Transverse colon (tissue), 4 donors: Measurements from ENCODE around the gene FSTL3. TPM values are rescaled to one million over a fixed set of nuclear protein-coding genes. Genes with fewer than 3 reads are reported as not detected.

Source experiments
- DNase-seq: peaks from one replicate; pipeline ENCODE4 v3.0.0-alpha.2; 2019
- H3K27ac ChIP-seq, 4 donors: fragments of 200-600 bp; sonication (generic); 2 replicates each; pipeline ENCODE4 v1.5.1; 2016 to 2018; ENCODE audit warnings: inconsistent platforms in 4 of 4
- H3K27me3 ChIP-seq: fragments of 200-600 bp; sonication (generic); 2 replicates; pipeline ENCODE4 v1.5.1; 2017; ENCODE audit warnings: inconsistent platforms
- H3K36me3 ChIP-seq, 4 donors: fragments of 200-600 bp; sonication (generic); 2 replicates each; pipeline ENCODE4 v1.5.1; 2017 to 2019; ENCODE audit warnings: inconsistent platforms in 4 of 4
- H3K4me1 ChIP-seq, 4 donors: fragments of 200-600 bp; sonication (generic); 2 replicates each; pipeline ENCODE4 v1.5.1; 2017 to 2020; ENCODE audit warnings: inconsistent platforms in 4 of 4
- H3K4me3 ChIP-seq, 4 donors: fragments of 200-600 bp; sonication (generic); 1 replicate in 1 of 4; 2 replicates in 3 of 4; pipeline versions ENCODE4 v1.5.1 to v1.6.1; 2017 to 2019; ENCODE audit warnings: inconsistent platforms in 4 of 4
- H3K9me3 ChIP-seq, 2 donors: fragments of 200-600 bp; sonication (generic); 2 replicates each; pipeline ENCODE4 v1.5.1; 2017 to 2019; ENCODE audit warnings: inconsistent platforms in 2 of 2
- CTCF ChIP-seq, 5 experiments: fragments of 200-600 bp in 3 of 5; fragments of 450-650 bp in 2 of 5; sonication (generic) in 3 of 5; IDR thresholded peaks; 1 replicate in 2 of 5; 2 replicates in 3 of 5; pipeline ENCODE4 v1.5.1; 2016 to 2017; ENCODE audit warnings: antibody characterized with exemption in 5 of 5, inconsistent platforms in 3 of 5, mild to moderate bottlenecking in 2 of 5, moderate library complexity in 1 of 5
- EP300 ChIP-seq: sonication (generic); formaldehyde crosslinking; IDR thresholded peaks from one replicate; pipeline ENCODE4 v1.6.1; 2017; ENCODE audit warnings: antibody characterized with exemption, low read depth
- POLR2A ChIP-seq: fragments of 450-650 bp; IDR thresholded peaks from one replicate; pipeline ENCODE4 v1.6.1; 2016; ENCODE audit warnings: antibody characterized with exemption, mild to moderate bottlenecking, moderate library complexity
- POLR2AphosphoS5 ChIP-seq, 3 donors: sonication (generic); formaldehyde crosslinking; IDR thresholded peaks; one replicate each; pipeline ENCODE4 v1.6.1; 2016; ENCODE audit warnings: antibody characterized with exemption in 3 of 3
- WGBS, 2 donors: methylation state at CpG; one replicate each; pipeline ENCODE4 v1.1.5; 2018; ENCODE audit warnings: low coverage in 1 of 2; 5-methylcytosine and 5-hydroxymethylcytosine counted together
- in situ Hi-C, 4 donors: fragments of 200-750 bp; cut with MboI; loops; one replicate each; pipeline versions ENCODE4 v1.15.0 to v1.15.1; 2017; ENCODE audit warnings: low sequenced_read_pairs in 3 of 4, low pct_ligation_motif_present in 1 of 4, low pct_unique_long_range_greater_than_20kb in 1 of 4
- intact Hi-C: fragments of 100-400 bp; cut with DNase I; formaldehyde crosslinking; loops from one replicate; pipeline ENCODE4 v1.15.1; 2023; ENCODE audit warnings: low total_unique reads
- total RNA-seq, 4 donors: library from RNA; depleted of rRNA; stranded (reverse); fragments of >200 nt; gene quantifications; one replicate each; pipeline ENCODE4 v1.1.0, GENCODE V29; 2016

The FSTL3 gene
- total RNA-seq, 4 donors from 2014 or later: 14.1 to 37.9 (median 31.2) TPM

- H3K4me1 ChIP-seq: no peaks in the 10 kb centered on the region
- H3K27me3 ChIP-seq: no peaks in the 10 kb centered on the region
- no peak for DNase-seq
- WGBS, 2 donors: 87 to 100% methylated on average over 4 to 50 of the region's 52 CpGs
- H3K27ac ChIP-seq: no peak overlapping the region
- no peak overlapping the region for H3K4me3 ChIP-seq
- TF ChIP-seq EP300 (no peak), POLR2AphosphoS5 (IDR thresholded peaks at IDR 0.05) (no peak), CTCF (IDR thresholded peaks at IDR 0.05) (no peak), POLR2A (no peak)
- intact Hi-C loops (no loop called here), in situ Hi-C loops (no loop called here)
- peaks cover 0 to 39% (median 23%) of the 10 kb centered on the region in 4 donors for H3K36me3 ChIP-seq
- no peaks in the 10 kb centered on the region for H3K9me3 ChIP-seq
Measured at GRCh38 chr19:647566-648284, 28.5 kb upstream of the FSTL3 start.

- Histone ChIP-seq H3K36me3 (peaks cover 0 to 39% (median 23%) of the 10 kb centered on the region in 4 donors), H3K4me3 (no peak overlapping the region), H3K27ac (no peak overlapping the region), H3K27me3 (no peaks in the 10 kb centered on the region), H3K9me3 (no peaks in the 10 kb centered on the region), H3K4me1 (no peaks in the 10 kb centered on the region)
- no peak for DNase-seq
- TF ChIP-seq POLR2AphosphoS5 (IDR thresholded peaks at IDR 0.05) (no peak), POLR2A (no peak)
- intact Hi-C loops (no loop called here), in situ Hi-C loops (no loop called here)
- 92% methylated on average over 27 of the region's 29 CpGs; no CpG with 5 or more reads in 1 of the 2 donors for WGBS, 2 donors
Measured at GRCh38 chr19:648305-648704, 27.9 kb upstream of the FSTL3 start.

- peaks cover 0 to 39% (median 23%) of the 10 kb centered on the region in 4 donors for H3K36me3 ChIP-seq
Measured at GRCh38 chr19:648904-649801, 27.0 kb upstream of the FSTL3 start.

GRCh38 chr19:650121-650520, 26.1 kb upstream of the FSTL3 start:
- WGBS, 2 donors: 91% methylated on average over 11 of the region's 11 CpGs; no CpG with 5 or more reads in 1 of the 2 donors
- TF ChIP-seq CTCF (IDR thresholded peaks at IDR 0.05) (no peak), POLR2A (no peak), EP300 (no peak), POLR2AphosphoS5 (IDR thresholded peaks at IDR 0.05) (no peak)
- Histone ChIP-seq H3K27me3 (no peaks in the 10 kb centered on the region), H3K4me3 (no peak overlapping the region), H3K4me1 (no peaks in the 10 kb centered on the region), H3K9me3 (no peaks in the 10 kb centered on the region), H3K36me3 (peaks cover 0 to 39% (median 23%) of the 10 kb centered on the region in 4 donors), H3K27ac (no peak overlapping the region)
- intact Hi-C loops: no loop called here
- in situ Hi-C loops: no loop called here
- DNase-seq: no peak

More at GRCh38 chr19:648904-649801, 27.0 kb upstream of the FSTL3 start:
- no peak for TF ChIP-seq POLR2A
- TF ChIP-seq POLR2AphosphoS5 (IDR thresholded peaks at IDR 0.05): no peak
- TF ChIP-seq CTCF (IDR thresholded peaks at IDR 0.05): no peak
- no peak for TF ChIP-seq EP300
- 94 to 100% methylated on average over 11 to 38 of the region's 53 CpGs for WGBS, 2 donors
- intact Hi-C loops: no loop called here
- H3K4me1 ChIP-seq: no peaks in the 10 kb centered on the region
- no peaks in the 10 kb centered on the region for H3K9me3 ChIP-seq
- no peaks in the 10 kb centered on the region for H3K27me3 ChIP-seq
- no peak overlapping the region for H3K4me3 ChIP-seq
- no peak for DNase-seq
- no peak overlapping the region for H3K27ac ChIP-seq
- in situ Hi-C loops: no loop called here
